HG03565 (cell line): Measurements from ENCODE around the gene BTBD17.

Experiments used
- ATAC-seq: cut with Tn5 transposase; IDR thresholded peaks from one replicate; pipeline ENCODE4 v1.9.1; 2021; ENCODE audit warnings: mild to moderate bottlenecking, moderate library complexity; ENCODE audit not compliant: unreplicated experiment

Gene BTBD17

DNA sequence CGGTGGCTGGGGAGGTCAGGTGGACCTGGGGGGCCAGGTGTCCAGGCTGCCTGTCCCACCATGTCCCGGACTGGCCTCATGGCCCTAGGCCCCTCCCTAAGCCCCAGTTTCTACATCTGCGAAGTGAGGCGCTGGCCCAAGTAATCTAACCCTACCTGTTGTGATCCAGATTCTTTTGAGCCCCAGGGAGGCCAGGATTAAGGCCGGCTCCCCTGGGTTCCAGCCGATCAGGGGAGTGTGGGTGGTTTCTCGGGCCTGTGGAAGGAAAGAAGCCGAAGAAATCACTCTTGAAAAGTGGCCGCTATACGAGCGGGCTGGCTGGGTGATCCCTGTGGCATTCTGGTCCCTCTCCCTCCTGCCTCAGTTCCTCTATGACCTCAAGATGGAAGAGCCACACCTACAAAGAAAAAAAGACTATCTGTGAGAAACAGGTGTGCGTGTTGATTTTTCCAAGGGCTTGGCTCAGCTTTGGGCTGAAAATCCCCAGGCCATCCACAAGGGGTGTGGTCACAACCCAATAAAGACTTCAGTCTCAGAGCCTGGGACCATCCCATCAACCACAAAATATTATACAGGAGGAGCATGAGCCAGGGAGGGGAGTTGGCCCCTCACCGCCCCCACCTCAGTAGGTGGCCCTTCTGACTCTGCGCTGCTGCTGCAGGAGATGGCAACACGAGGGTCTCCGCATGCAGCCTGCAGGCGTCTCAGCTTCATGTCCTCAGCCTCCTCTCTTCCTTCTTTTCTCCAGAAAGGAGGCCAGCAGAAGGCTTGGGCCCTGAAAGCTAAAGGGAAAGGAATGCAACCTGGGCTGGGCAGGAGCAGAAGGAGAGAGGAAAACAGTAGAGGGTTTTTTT lies 25.9 kb upstream of the BTBD17 start:
- no peak for ATAC-seq

DNA sequence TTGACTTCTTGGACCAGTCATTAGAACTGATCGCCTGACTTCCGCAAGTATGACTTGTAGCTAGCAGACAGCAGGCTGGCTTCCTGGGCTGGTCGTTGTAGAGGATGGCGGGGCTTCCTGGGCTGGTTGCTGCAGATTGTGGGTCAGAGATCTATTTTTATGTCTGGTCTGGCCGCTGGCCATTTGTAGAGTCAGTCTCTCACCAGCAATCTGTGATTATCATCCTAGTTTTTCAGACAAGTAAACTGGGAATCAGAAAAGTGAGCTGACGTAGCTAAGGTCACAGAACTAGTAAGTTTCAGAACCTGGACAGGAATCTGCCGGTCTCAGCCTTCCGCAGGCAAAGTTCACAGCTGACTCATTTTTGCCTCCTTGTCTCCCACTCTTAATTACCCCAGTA lies 24.7 kb upstream of the BTBD17 start:
- no peak for ATAC-seq

DNA sequence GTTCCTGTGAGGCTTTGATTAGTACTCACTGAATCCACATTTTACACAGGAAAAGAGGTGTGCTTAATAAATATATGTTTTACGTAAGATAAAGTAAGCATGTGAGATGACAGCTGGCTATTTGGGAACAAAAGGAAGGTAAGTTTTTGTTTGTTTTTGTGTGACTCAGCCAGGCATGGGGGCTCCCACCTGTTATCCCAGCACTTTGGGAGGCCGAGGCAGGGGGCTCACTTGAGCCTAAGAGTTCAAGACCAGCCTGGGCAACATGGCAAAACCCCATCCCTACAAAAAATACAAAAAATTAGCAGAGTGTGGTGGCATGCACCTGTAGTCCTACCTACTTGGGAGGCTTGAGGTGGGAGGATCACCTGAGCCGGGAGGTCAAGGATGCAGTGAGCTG lies 23.5 kb upstream of the BTBD17 start:
- ATAC-seq, result no peak

GRCh38 chr17:74383141-74383540 lies 21.5 kb upstream of the BTBD17 start:
- ATAC-seq, result no peak

DNA sequence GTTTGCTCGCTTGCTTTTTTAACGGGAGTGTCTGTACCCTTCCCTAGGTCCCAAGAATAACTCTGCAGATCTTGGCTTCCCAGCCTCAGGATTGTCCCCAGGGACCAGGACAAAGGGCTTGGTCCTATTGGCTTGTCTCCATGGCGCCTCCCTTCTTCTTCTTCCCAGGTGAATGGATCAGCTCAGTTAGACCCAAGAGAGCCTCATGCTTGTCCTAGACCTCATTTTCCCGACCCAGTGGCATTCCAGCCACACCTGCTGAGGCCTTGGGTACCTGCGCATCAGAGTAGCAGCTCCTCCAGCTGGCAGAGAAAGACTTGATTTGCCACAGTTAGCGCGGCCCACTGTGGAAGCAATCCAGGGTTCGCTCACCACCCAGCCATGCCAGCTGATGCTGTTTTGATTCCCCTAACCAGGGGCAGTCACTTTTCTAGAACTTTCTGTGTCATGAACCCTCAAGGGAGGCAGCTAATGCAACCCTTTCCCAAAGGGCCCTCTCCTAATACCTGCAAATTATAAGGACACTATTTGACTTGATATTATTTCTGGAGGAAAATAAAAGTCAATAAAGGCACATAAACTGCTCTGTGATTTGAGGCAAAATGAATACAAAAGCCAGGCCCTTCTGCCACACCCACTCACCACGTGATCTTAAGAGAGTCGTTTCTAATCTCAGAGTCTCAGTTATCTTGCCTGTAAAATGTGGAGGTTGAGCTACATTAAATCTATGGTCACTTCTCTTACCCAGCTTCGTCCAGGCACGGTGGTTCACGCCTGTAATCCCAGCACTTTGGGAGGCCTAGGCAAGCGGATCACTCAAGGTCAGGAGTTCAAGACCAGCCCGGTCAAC lies 19.5 kb upstream of the BTBD17 start:
- no peak for ATAC-seq

DNA sequence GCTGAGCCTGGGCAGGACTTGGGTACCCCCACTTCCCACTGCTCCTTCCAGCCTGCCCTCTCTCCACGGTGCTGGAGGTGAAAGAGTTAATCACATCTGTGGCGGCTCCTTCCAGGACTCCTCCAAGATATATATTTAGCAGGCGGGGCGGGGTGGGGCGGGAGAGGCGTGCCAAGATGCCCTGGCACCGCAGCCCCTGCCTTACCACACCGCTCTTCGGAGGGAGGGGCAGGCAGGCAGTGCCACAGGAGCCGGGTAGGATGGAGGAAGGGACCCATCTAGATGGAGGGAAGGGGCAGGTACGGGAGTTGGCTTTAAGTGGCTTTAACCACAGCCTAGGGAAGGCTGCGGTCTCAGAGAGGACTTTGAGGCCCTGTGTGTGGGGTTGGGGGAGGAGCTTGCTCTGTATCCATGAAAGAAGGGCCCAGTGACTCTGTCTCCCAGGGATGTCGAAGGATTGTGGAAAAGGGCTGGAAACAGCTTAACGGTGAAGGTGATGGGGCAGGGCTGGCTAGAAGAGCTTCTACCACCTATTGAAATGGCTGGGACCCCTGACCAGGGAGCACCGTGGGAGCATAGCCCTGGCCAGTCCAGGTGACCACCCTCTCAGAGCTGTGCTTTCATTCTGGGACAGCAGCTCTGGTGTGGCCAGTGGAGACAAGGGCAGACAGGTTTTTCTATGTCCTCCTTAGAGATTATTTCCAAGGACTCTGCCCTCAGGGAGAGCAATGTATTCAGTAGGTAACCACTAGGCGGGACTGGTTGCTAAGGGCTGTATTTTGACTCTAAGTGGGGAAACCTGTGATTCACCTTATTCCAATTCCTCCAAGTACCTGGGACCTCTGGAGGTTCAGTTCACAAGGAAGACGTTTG lies 18.7 kb upstream of the BTBD17 start:
- ATAC-seq, result no peak

DNA sequence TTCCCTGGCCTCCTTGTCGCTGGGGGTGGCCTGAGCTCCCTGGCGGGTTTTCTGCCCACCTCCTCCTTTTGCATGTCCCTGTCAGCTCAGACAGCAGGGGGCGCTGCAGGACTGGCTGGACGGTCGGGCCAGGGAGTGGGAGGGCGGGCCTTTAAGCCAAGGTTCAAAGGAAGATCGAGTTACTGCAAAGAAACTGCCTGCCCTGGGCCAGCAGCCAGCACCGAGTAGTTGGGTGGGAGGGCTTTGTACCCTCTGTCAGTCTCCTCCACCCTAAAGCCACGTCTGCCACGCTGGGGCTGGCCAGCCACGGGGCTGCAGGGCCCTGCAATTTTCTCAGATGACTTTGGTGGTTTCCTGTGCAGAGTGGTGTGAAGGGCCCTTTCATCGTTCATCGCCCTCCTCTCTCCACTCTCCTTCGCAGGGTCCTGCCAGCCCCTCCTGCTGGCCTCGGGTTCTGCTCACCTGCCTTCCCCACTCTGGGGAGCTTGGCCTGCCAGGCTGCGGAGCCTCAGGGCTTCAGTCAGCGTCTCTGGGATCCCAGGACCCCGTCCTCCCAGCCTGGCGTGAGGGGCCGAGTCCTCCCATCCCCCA lies 17.9 kb upstream of the BTBD17 start:
- ATAC-seq, result no peak

DNA sequence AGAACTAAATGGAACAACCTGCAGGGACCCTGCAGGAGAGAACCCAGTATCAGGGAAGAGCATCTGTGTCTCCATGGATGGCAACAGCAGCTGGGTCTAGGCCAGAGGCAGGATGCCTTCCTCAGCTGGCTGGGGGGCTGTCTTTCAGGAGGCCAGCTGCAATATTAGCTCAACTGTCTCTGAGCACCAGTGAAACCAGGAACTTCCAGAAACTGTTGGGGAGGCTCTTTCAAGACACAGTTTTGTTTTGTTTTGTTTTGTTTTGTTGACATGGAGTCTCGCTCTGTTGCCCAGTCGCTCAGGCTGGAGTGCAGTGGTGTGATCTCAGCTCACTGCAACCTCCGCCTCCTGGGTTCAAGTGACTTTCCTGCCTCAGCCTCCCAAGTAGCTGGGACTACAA lies 13.2 kb upstream of the BTBD17 start:
- no peak for ATAC-seq

- ATAC-seq, result no peak
Observed at GRCh38 chr17:74373838-74374606, 12.4 kb upstream of the BTBD17 start.

- no peak for ATAC-seq
Observed at GRCh38 chr17:74372426-74372825, 10.8 kb upstream of the BTBD17 start.

DNA sequence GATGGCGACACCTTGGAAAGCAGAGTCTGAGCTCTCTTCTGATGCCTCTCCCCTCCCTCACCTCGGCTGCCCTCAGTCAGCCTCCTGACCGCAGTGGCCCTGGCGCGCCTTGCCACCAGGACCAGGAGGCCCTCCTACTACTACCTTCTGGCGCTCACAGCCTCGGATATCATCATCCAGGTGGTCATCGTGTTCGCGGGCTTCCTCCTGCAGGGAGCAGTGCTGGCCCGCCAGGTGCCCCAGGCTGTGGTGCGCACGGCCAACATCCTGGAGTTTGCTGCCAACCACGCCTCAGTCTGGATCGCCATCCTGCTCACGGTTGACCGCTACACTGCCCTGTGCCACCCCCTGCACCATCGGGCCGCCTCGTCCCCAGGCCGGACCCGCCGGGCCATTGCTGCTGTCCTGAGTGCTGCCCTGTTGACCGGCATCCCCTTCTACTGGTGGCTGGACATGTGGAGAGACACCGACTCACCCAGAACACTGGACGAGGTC lies 10.0 kb upstream of the BTBD17 start:
- ATAC-seq, result no peak

DNA sequence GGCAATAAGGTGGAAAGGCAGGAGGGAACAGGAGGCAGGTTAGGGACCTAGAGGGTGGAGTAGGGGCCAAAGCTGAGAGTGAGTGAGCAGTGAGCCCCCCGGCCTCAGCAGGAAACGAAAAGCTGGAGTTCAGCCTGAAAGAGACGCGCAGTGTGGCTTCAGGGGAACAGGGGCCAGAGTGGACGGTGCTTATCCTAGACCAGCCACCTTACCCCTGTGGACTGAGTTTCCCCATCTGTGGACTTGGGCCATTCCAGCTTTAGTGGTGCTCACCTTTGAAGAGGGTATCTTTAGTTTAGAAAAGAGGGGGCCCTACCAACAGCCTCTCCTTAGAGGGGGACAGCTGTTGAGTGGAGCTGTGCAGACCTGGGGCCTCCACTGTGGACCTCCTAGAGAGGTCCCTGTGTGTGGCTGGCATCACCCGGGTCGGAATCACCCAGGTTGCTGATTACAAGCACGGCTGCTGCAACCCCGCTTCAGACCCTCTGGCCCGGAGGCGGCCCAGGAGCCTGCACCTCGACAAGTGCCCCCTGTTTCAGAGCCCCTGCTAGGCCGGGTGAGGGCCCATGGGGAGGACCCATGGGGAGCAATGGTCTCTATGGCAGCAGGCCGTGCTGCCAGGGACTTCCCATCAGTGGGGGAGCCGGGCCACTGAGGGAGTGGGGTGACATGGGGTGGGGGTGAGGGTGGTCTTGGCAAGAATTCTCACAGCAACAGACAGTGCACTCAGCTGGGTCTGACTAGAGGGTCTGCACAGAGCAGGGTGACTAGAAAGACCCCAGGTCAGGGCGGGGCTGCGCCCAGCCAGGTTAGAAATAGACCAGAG lies 8.2 kb upstream of the BTBD17 start:
- ATAC-seq, result no peak

- no peak for ATAC-seq
Observed at GRCh38 chr17:74369221-74369620, 7.6 kb upstream of the BTBD17 start.

DNA sequence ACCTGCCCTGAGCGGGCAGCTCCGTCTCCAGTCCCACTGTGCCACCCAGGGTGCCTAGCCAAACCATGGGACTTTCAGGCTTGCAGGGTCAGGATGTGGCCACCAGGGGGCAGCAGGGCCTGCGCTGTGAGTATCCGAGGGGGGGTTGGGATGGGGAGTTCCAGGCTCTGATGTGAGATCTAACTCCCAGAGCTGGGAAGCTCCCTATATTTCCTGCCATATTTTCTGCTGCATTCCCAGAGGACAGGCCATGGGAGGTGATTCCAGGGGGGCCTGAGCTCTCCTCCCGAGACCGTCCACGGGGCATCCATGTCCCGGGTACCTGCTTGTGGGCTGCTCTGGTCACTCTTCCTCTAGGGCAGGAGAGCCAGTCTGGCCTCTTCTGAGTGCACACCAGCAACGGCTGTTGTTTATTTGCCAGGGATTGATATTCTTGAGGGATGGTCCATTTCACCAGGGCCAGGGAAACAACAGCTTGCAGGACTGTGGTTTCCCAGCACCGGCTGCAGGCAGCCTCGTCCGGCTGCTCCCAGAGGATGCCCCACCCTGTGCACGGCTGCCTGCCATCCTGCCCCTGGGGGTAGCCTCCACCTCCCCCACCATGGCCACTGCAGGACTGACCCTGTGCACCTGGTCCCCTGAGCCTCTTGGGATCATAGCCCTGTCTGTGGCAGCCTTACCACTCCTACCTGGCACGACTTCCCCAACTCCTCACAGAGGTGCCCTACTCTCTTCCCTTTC lies 6.8 kb upstream of the BTBD17 start:
- no peak for ATAC-seq

DNA sequence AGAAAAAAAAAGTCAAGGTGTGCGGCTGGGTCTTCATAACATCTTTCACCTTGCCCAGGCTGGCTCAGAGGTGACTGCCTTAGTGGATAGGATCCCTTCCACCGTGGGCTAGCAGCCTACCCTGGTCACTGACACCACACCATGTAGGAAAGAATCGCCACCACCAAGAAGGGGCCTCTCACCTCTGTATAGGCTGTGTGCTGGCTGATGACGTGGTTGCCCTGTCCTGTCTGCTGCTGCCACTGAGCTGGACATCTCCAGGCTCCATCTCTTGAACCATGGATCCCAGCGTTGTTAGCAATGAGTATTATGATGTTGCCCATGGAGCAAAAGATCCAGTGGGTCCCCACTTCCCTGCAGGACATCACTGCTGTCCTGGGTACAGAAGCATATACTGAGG lies 5.5 kb upstream of the BTBD17 start, which contains the start of gene GPR142:
TSS of gene GPR142 (plus strand) at position 301 of the 400 bp plus-strand sequence. CDS start 2,035 bp downstream, outside the sequence.
- ATAC-seq, result no peak

- ATAC-seq, result no peak
Observed at GRCh38 chr17:74362810-74363498, 1.3 kb upstream of the BTBD17 start.

DNA sequence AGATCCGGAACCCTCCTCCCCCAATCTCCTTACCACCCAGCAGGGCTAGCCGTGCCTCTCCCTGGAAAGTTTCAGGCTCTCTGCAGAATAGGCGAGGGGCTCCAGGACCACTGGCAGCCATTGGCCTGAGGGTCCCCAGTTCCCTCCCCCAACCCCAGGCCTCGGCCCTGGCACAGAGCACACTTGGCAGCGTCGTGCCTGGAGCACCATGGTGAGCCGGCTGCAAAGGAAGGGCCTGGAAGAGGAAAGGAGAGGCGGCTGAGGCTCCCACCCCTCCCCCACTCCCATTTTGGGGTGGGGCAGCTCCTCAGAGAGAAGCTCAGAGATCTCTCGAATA lies 369 bp upstream of the BTBD17 start:
- no peak for ATAC-seq

DNA sequence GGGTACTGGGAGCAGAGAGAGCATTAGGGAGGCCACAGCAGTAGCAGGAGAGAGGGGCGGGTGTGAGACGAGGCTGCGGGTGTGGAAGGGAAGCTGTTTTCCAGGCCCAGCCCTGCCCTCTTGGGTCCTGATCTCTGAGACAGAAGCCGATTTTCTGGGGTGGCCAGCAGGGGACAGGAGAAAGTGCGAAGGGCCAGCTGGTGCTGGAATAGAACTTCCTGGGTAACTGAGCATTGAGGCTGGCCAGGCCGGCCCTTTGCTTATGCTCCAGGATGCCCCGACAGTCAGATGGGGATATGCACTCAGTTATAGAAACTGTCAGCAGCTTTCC lies 804 bp downstream of the BTBD17 start:
- ATAC-seq, result no peak
